A673 (cell line): Measurements from ENCODE around the gene ABHD10. TPM values are rescaled to one million over a fixed set of nuclear protein-coding genes. Genes with fewer than 3 reads are reported as not detected.
"Not testable (repeated sequence)": the region's sequence is repeated elsewhere in the genome, so short reads cannot be mapped to it uniquely, and the experiment has no call there.

Experiments used
- BruUV-seq: library from RNA; stranded (reverse); fragments of 400-500 nt; replicated peaks from 2 replicates; lab custom pipeline; 2021; lab: Mats Ljungman, UMichigan
- CTCF ChIA-PET: fragments of 300-600 bp; sonication (Branson Sonifier 250); formaldehyde crosslinking; loops from one replicate; lab custom pipeline; 2022; ENCODE audit warnings: antibody characterized with exemption; lab: Charles Lee
- POLR2A ChIA-PET: fragments of 300-600 bp; sonication (Branson Sonifier 250); formaldehyde crosslinking; loops from one replicate; lab custom pipeline; 2022; ENCODE audit warnings: antibody characterized with exemption; ENCODE audit not compliant: low non-redundant PET; lab: Charles Lee
- DNase-seq: peaks from one replicate; pipeline ENCODE4 v3.0.0-alpha.2; 2015; ENCODE audit warnings: low spot score
- H3K27ac ChIP-seq: fragments of 200-600 bp; sonication (generic); 2 replicates; pipeline ENCODE4 v1.5.1; 2016; ENCODE audit warnings: mixed run types, low read depth, mild to moderate bottlenecking, mixed read lengths, antibody characterized with exemption, low read length; ENCODE audit not compliant: poor library complexity, severe bottlenecking
- H3K27me3 ChIP-seq: fragments of 200-600 bp; sonication (generic); replicated peaks from 2 replicates; pipeline ENCODE4 v1.6.1; 2017; ENCODE audit warnings: mixed run types, low read depth, mild to moderate bottlenecking, mixed read lengths, antibody characterized with exemption, low read length; ENCODE audit not compliant: insufficient read depth, poor library complexity
- H3K36me3 ChIP-seq: fragments of 200-600 bp; sonication (generic); 2 replicates; pipeline ENCODE4 v1.6.1; 2016; ENCODE audit warnings: mixed run types, mild to moderate bottlenecking, mixed read lengths, antibody characterized with exemption, low read length; ENCODE audit not compliant: insufficient read depth, poor library complexity, severe bottlenecking
- H3K4me1 ChIP-seq: fragments of 200-600 bp; sonication (generic); 2 replicates; pipeline ENCODE4 v1.6.1; 2017; ENCODE audit warnings: mixed run types, mild to moderate bottlenecking, mixed read lengths, antibody characterized with exemption, low read length; ENCODE audit not compliant: insufficient read depth, poor library complexity, severe bottlenecking
- H3K4me3 ChIP-seq: fragments of 200-600 bp; sonication (generic); 2 replicates; pipeline ENCODE4 v1.5.1; 2016; ENCODE audit warnings: low read depth, mixed run types, mild to moderate bottlenecking, mixed read lengths, low read length; ENCODE audit not compliant: poor library complexity, severe bottlenecking
- H3K9me3 ChIP-seq: fragments of 200-600 bp; sonication (generic); 2 replicates; pipeline ENCODE4 v1.6.1; 2016; ENCODE audit warnings: mixed run types, low read depth, mild to moderate bottlenecking, mixed read lengths, antibody characterized with exemption, low read length; ENCODE audit not compliant: poor library complexity, severe bottlenecking
- CTCF ChIP-seq: fragments of 300-800, 200-600 bp; sonication (generic); conservative IDR thresholded peaks from 2 replicates; pipeline ENCODE4 v1.5.1; 2017; ENCODE audit warnings: low read depth, mild to moderate bottlenecking, antibody characterized with exemption, low read length, moderate library complexity, mixed read lengths
- EZH2 ChIP-seq: fragments of 200-600 bp; sonication (generic); IDR thresholded peaks from 2 replicates; pipeline ENCODE4 v1.6.1; 2017; ENCODE audit warnings: borderline replicate concordance, low read depth, mild to moderate bottlenecking, mixed read lengths, antibody characterized with exemption, low read length; ENCODE audit not compliant: poor library complexity, severe bottlenecking
- intact Hi-C: fragments of 100-400 bp; cut with micrococcal nuclease; formaldehyde crosslinking; loops from one replicate; pipeline ENCODE4 v1.10.0; 2022; ENCODE audit not compliant: unreplicated experiment
- total RNA-seq: library from RNA; stranded (reverse); gene quantifications from 2 replicates; pipeline ENCODE4 v1.2.3, GENCODE V29; 2021

ABHD10 gene
- total RNA-seq, 1 experiment from 2014 or later, result 40.7 TPM

GRCh38 chr3:112035241-112035640 lies 56.4 kb downstream of the ABHD10 start:
- no peaks in the 10 kb centered on the region for H3K36me3 ChIP-seq
- H3K4me1 ChIP-seq, result no peaks in the 10 kb centered on the region
- TF ChIP-seq CTCF (no peak), EZH2 (no peak)
- ChIA-PET POLR2A (no interaction called here), CTCF (no interaction called here)
- no peak for DNase-seq
- no peaks in the 10 kb centered on the region for H3K27me3 ChIP-seq
- H3K9me3 ChIP-seq, result no peaks in the 10 kb centered on the region
- no peak overlapping the region for H3K4me3 ChIP-seq
- no TSS peak for BruUV-seq
- no peak overlapping the region for H3K27ac ChIP-seq
- intact Hi-C loops, result no loop called here

GRCh38 chr3:112037194-112037593 lies 58.4 kb downstream of the ABHD10 start:
- CTCF ChIA-PET, H3K27ac ChIP-seq, H3K36me3 ChIP-seq, H3K27me3 ChIP-seq, DNase-seq, POLR2A ChIA-PET, H3K9me3 ChIP-seq, H3K4me1 ChIP-seq, intact Hi-C loops, BruUV-seq, H3K4me3 ChIP-seq: not testable (repeated sequence)

- no peaks in the 10 kb centered on the region for H3K4me1 ChIP-seq
- POLR2A ChIA-PET, result no interaction called here
- intact Hi-C loops, result no loop called here
- H3K36me3 ChIP-seq, result no peaks in the 10 kb centered on the region
- no TSS peak for BruUV-seq
- DNase-seq, result no peak
- no peaks in the 10 kb centered on the region for H3K27me3 ChIP-seq
- CTCF ChIA-PET, result no interaction called here
- TF ChIP-seq CTCF (no peak), EZH2 (no peak)
- H3K27ac ChIP-seq, result no peak overlapping the region
- H3K9me3 ChIP-seq, result no peaks in the 10 kb centered on the region
- no peak overlapping the region for H3K4me3 ChIP-seq
Observed at GRCh38 chr3:112038863-112039262, 60.0 kb downstream of the ABHD10 start.

GRCh38 chr3:112041321-112041720 lies 62.5 kb downstream of the ABHD10 start:
- POLR2A ChIA-PET, result no interaction called here
- intact Hi-C loops, result no loop called here
- H3K36me3 ChIP-seq, result no peaks in the 10 kb centered on the region
- CTCF ChIA-PET, result interaction anchor here (0.9 kb wide), 1 partner anchor 28 kb away, joined by 4 read pairs; no protein-coding TSS in a partner anchor
- no peaks in the 10 kb centered on the region for H3K27me3 ChIP-seq
- H3K27ac ChIP-seq, result no peak overlapping the region
- no TSS peak for BruUV-seq
- no peaks in the 10 kb centered on the region for H3K4me1 ChIP-seq
- TF ChIP-seq CTCF (no peak), EZH2 (no peak)
- H3K4me3 ChIP-seq, result no peak overlapping the region
- no peaks in the 10 kb centered on the region for H3K9me3 ChIP-seq
- DNase-seq, result no peak
